ENCODE results near the gene NAT10.

Gene NAT10

DNA sequence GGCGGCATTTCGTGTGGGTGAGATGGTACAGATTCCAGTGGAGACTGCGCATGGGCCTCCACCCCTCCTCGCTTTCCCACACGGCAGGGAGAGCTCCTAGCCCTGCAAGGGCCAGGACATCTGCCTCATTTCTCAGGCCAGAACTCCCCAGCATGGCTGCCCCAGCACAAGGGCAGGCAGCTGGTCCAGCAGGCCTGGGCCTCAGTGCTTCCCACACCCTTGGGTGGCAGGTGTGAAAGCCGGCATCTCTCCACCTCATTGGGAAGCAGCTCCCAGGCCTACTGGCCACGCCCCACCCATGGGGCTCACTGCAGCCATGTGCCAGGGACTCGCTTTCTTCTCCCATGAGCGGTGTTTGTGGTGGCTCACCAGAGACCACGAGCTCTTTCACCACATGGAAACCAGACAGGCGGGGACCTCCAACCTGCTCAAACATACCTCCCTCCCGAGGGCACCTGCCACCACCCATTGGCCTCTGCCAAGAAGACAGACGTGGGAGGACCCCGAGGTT, 79.1 kb downstream of the NAT10 start:
- H3K36me3 ChIP-seq (replicated peaks) = no peaks in the 10 kb centered on the region; the same call in 1 of the 2 replicates
- H3K27me3 ChIP-seq (ENCODE audit: low read depth) = no peaks in the 10 kb centered on the region
- no peaks in the 10 kb centered on the region for H3K9me3 ChIP-seq
- no peaks in the 10 kb centered on the region for H3K4me1 ChIP-seq
- H3K4me3 ChIP-seq = no peak overlapping the region
- DNase-seq (ENCODE audit: low spot score in 2 of 2) = no peak
- in situ Hi-C loops (cut with MboI; ENCODE audit: low sequenced_read_pairs) = no loop called here

DNA sequence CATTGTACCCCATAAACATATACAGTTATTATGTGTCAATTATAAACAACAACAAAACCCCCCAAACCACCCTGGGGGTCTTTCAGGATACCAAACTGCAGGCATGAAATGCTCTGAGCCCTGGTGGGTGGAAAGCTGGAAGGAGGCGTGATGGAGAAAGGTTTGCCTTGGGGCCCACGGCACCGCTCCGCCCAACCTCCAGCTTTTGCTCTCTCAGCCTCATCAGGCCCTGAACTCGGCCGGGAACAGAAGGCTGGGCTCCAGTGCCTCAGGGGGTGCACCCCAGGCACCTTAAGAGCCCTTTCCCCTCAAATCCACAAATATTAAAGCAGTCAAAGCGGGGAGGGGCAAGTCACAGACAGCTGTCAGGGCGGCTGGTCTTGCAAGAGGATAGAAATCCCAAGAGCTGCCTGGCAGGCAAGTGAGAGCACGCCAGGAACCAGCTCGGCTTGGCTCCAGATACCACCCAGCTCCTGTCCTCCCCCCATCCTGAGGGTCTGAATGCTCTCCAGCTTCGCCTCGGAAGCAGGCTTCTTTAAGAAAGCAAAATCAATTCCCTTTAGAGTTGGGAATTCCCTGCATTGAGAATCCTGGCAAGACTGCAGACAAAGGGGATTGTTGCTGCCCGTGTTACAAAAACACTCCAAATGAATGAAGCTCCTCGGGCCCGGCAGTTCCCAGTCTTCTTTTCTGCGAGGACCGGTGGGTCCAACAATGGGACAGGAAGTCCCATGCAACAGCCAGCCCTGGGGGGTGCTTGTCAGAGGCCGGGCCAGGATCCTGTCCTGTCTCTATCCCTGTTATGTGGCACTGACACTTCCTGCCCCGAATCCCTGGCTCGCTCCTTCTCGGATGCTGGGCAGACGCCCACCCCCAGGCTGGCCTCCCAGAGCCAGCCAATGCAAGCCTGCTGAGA, 80.8 kb downstream of the NAT10 start:
- Histone ChIP-seq H3K27me3 (ENCODE audit: low read depth) (no peaks in the 10 kb centered on the region), H3K4me3 (no peak overlapping the region), H3K4me1 (no peaks in the 10 kb centered on the region), H3K9me3 (no peaks in the 10 kb centered on the region), H3K36me3 (replicated peaks) (no peaks in the 10 kb centered on the region)
- in situ Hi-C loops (cut with MboI; ENCODE audit: low sequenced_read_pairs) = no loop called here
- no peak for DNase-seq (ENCODE audit: low spot score in 2 of 2)

DNA sequence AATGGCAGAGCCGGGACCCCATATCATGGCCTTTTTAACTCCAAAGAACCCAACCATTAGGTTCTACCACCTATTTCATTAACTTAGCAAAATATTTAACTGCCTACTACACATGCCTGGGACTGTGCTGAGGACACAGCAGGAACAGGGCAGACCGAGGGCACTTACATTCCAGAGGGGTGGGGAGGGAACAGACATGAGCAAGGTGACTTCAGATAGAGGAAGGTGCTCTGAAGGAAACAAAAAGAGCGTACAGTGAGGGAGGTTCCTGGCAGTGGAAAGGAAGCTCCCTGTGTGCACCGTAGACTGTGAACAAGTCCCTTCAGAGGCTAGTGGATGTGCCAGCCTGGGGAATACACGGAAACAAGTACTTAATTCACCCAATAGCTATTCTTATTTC, 82.8 kb downstream of the NAT10 start:
- DNase-seq (ENCODE audit: low spot score in 2 of 2) = no peak
- H3K4me1 ChIP-seq = no peaks in the 10 kb centered on the region
- H3K27me3 ChIP-seq (ENCODE audit: low read depth) = no peaks in the 10 kb centered on the region
- H3K9me3 ChIP-seq = no peaks in the 10 kb centered on the region
- no peaks in the 10 kb centered on the region for H3K36me3 ChIP-seq (replicated peaks)
- in situ Hi-C loops (cut with MboI; ENCODE audit: low sequenced_read_pairs) = no loop called here
- no peak overlapping the region for H3K4me3 ChIP-seq

DNA sequence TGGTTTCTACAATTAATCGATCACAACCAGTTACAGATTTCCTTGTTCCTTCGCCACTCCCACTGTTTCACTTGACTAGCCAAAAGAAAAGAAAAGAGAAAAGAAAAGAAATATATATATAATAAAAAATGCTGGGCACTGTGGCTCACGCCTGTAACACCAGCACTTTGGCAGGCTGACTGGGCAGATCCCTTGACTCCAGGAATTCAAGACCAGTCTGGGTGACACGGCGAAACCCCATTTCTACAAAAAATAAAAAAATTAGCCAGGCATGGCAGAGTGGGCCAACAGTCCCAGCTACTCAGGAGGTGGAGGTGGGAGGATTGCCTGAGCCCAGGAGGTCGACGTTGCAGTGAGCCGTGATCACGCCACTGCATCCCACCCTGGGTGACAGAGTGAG, 83.8 kb downstream of the NAT10 start:
- DNase-seq (ENCODE audit: low spot score in 2 of 2) = no peak
- no peaks in the 10 kb centered on the region for H3K4me1 ChIP-seq
- no peaks in the 10 kb centered on the region for H3K36me3 ChIP-seq (replicated peaks)
- H3K27me3 ChIP-seq (ENCODE audit: low read depth) = no peaks in the 10 kb centered on the region
- in situ Hi-C loops (cut with MboI; ENCODE audit: low sequenced_read_pairs) = no loop called here
- H3K4me3 ChIP-seq = no peak overlapping the region
- H3K9me3 ChIP-seq = no peaks in the 10 kb centered on the region

DNA sequence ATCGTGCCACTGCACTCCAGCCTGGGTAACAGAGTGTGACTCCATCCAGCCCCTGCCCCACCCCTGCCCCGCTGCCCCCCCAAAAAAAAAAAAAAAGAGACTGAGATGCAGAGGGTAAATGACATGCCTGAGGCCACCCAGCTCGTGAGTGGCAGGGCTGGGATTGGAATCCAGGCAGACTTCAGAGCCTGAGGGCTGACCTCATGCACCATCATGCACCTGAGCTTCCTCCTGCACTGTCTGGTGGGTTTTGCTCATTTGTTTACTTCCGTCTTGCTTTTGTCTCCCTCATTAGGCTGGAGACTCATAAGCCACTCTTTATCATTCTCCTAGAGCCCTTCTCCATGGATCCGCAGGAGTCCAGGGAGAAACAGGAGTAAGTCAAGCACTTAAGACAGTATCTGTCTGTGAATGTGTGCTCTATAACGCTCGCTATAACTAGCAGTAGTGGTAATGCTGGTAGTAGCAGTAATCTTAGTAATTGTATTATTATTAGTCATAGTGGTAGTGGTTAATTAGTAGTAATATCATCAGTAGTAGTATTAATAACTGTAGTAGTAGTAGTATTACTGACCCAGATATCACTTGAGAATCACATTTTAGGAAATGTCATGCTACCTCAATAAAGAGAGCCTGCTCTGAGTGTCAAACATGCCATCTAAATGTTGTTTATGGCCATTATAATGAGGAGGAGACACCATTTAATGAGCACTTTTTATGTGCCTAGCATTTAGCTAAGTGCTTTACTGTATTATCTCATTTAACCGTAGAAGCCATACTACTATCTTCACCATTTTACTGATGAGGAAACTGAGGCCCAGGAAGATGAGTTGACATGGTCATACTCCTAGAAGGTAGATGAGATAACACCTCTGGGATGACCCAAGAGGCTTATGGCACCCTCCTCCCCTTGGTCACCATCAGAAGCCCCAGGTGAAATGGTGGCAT, 85.0 kb downstream of the NAT10 start:
- DNase-seq (ENCODE audit: low spot score in 2 of 2) = no peak
- no peaks in the 10 kb centered on the region for H3K9me3 ChIP-seq
- no peaks in the 10 kb centered on the region for H3K4me1 ChIP-seq
- no peak overlapping the region for H3K4me3 ChIP-seq
- H3K27me3 ChIP-seq (ENCODE audit: low read depth) = no peaks in the 10 kb centered on the region
- in situ Hi-C loops (cut with MboI; ENCODE audit: low sequenced_read_pairs) = no loop called here
- H3K36me3 ChIP-seq (replicated peaks) = no peaks in the 10 kb centered on the region

DNA sequence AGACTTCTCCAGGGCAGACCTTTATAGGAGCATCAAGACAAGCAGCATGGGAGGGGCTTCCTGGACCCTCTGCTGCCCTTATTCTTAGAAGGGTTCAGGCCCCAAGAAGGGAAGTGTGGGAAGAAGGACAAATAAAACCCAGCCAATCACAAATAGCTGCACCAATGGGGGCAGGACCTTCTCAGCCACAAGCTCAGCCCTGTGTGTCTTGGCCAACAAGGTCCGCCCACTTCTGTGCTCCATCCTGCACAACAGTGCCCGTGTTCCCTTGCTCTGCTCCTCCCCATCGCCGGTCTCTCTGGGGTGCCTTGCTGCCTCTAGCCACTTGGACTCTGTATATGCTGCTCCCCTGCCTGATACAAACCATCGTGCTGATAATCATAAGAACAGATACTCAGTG, 86.1 kb downstream of the NAT10 start:
- in situ Hi-C loops (cut with MboI; ENCODE audit: low sequenced_read_pairs) = no loop called here
- Histone ChIP-seq H3K4me1 (no peaks in the 10 kb centered on the region), H3K36me3 (replicated peaks) (no peaks in the 10 kb centered on the region), H3K9me3 (no peaks in the 10 kb centered on the region), H3K27me3 (ENCODE audit: low read depth) (no peaks in the 10 kb centered on the region), H3K4me3 (no peak overlapping the region)
- no peak for DNase-seq (ENCODE audit: low spot score in 2 of 2)

DNA sequence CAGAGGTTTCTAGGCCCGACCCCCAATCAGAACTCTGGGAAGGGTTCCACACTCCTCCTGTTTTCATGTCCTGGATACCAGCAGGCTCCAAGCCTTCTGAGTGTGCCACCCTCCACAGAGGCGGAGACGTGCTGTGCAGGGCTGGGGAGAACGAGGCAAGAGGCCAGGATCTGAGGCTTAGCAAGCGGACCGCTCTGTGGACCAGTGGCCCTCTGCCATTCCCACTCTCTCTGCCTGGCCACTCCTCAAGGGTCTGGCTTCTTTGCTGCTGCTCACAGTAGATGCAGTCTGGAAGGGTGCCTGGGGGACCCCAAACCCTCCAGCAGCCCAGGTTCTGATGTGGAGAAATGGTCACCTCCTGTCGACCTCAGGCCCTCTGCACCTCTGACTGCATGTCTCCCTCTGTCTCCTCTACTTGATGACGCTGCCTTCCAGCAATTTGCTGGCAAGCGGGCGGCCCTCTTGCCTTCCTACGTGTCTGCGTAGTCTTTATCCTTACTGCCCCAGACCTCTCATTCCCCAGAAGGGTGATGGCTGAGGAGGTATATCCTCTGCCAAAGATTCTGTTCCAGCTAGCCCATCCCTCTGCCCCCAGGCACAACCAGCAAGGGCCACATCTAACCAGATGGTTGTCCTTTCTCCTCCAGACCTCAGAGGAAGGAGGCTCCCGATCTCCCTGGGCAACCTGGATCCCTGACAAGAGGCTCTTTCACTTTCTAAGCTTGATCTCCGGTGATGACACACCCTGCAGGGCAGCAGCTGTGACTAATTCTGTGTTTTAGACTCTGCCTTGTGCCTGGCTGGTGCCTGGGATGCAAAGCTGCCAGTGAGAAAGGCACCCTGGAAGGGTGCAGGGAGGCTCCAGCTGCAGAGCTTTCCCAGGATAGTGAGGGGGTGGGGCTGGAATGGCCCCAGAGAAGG, 87.3 kb downstream of the NAT10 start:
- Histone ChIP-seq H3K4me1 (no peaks in the 10 kb centered on the region), H3K27me3 (ENCODE audit: low read depth) (no peaks in the 10 kb centered on the region), H3K9me3 (no peaks in the 10 kb centered on the region), H3K4me3 (no peak overlapping the region), H3K36me3 (replicated peaks) (no peaks in the 10 kb centered on the region)
- in situ Hi-C loops (cut with MboI; ENCODE audit: low sequenced_read_pairs) = no loop called here
- DNase-seq (ENCODE audit: low spot score in 2 of 2) = no peak

DNA sequence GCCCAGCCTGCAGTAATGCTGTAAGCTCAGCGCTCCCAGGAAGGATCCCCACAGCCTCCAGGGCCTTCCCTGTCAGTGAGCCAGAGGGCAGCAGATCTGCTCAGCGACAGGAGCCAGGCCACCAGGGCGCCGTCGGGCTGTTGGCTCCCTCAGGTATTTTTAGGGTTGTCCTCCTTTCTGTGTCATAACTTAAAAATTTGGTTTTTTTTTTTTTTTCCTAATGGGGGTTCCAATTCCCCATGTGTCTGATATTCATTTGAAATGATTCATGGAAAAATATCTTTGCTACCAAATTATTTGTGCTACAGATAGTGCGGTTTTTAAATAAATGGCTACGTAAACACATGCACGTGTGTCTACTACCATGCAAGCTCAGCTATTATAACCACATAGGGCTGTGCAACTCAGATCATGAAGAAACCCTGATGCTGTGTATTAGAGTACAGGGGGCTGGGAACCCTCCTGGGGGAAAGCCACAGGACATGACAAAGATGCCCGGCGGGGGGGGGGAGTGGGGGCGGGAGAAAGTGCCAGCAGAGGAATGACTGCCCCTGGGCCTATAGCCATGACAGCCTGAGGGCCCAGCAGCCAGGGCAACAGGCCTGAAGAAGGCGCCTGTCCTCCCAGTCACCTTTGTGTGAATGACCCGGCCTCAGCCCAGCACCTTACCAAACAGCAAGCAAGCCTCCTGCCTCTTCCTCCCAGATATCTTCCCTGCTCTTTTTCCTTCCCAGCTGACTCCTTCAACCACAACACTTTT, 89.3 kb downstream of the NAT10 start:
- in situ Hi-C loops (cut with MboI; ENCODE audit: low sequenced_read_pairs) = no loop called here
- no peaks in the 10 kb centered on the region for H3K9me3 ChIP-seq
- no peak overlapping the region for H3K4me3 ChIP-seq
- H3K36me3 ChIP-seq (replicated peaks) = no peaks in the 10 kb centered on the region
- no peaks in the 10 kb centered on the region for H3K4me1 ChIP-seq
- no peaks in the 10 kb centered on the region for H3K27me3 ChIP-seq (ENCODE audit: low read depth)
- no peak for DNase-seq (ENCODE audit: low spot score in 2 of 2)

Data from HAP-1 (cell line).